Activated gamma-delta T cell (primary cell): ENCODE measurements around the gene USP46.

Experiments used
- DNase-seq: peaks from one replicate; lab custom pipeline; 2025; lab: John Stamatoyannopoulos, UW

The USP46 gene

GRCh38 chr4:52574036-52574435 is 85.1 kb downstream of the USP46 start:
- DNase-seq, result no peak

- DNase-seq, result no peak
Measured at GRCh38 chr4:52573551-52573950, 85.5 kb downstream of the USP46 start.

- DNase-seq, result no peak
Measured at GRCh38 chr4:52572936-52573485, 86.1 kb downstream of the USP46 start.

- no peak for DNase-seq
Measured at GRCh38 chr4:52568351-52568750, 90.8 kb downstream of the USP46 start.

- no peak for DNase-seq
Measured at GRCh38 chr4:52566136-52567031, 92.7 kb downstream of the USP46 start.

- no peak for DNase-seq
Measured at GRCh38 chr4:52560844-52561280, 98.2 kb downstream of the USP46 start.

- DNase-seq, result no peak
Measured at GRCh38 chr4:52555356-52555716, 103.8 kb downstream of the USP46 start.

GRCh38 chr4:52554612-52555355 is 104.3 kb downstream of the USP46 start:
- DNase-seq, result no peak

- DNase-seq, result no peak
Measured at GRCh38 chr4:52552778-52553177, 106.3 kb downstream of the USP46 start.

- no peak for DNase-seq
Measured at GRCh38 chr4:52551487-52551886, 107.6 kb downstream of the USP46 start.

- DNase-seq, result no peak
Measured at GRCh38 chr4:52550186-52550585, 108.9 kb downstream of the USP46 start.

GRCh38 chr4:52548818-52549570 is 110.1 kb downstream of the USP46 start:
- no peak for DNase-seq

- no peak for DNase-seq
Measured at GRCh38 chr4:52546449-52546848, 112.7 kb downstream of the USP46 start.

- no peak for DNase-seq
Measured at GRCh38 chr4:52545099-52546069, 113.7 kb downstream of the USP46 start.
